CD14-positive monocyte (primary cell): ENCODE measurements around the gene EHD3. TPM values are rescaled to one million over a fixed set of nuclear protein-coding genes. Genes with fewer than 3 reads are reported as not detected.

Experiments used
- DNase-seq, 3 donors: peaks; one replicate each; pipeline ENCODE4 v3.0.0-alpha.2; 2011 to 2022
- H2AFZ ChIP-seq: 2 replicates; pipeline ENCODE4 v1.6.0; 2012; ENCODE audit warnings: mild to moderate bottlenecking, low read depth, low read length, inconsistent platforms; ENCODE audit not compliant: insufficient read depth, poor library complexity, severe bottlenecking
- H3K27ac ChIP-seq, 2 donors: 1 replicate in 1 of 2; 2 replicates in 1 of 2; pipeline ENCODE4 v1.5.1; 2012 to 2013; ENCODE audit warnings: low read length in 2 of 2, control low read depth in 1 of 2, inconsistent platforms in 1 of 2, low read depth in 1 of 2, mild to moderate bottlenecking in 1 of 2
- H3K27me3 ChIP-seq, 2 donors: one replicate each; pipeline versions ENCODE4 v1.6.0 to v1.6.1; 2011 to 2013; ENCODE audit warnings: low read length in 2 of 2; ENCODE audit not compliant: control insufficient read depth in 2 of 2, insufficient read depth in 2 of 2
- H3K36me3 ChIP-seq, 2 donors: replicated peaks in 1 of 2; 1 replicate in 1 of 2; 2 replicates in 1 of 2; pipeline versions ENCODE4 v1.5.1 to v1.6.1; 2012 to 2013; ENCODE audit warnings: low read length in 2 of 2, control low read depth in 1 of 2, inconsistent platforms in 1 of 2, mild to moderate bottlenecking in 1 of 2; ENCODE audit not compliant: insufficient read depth in 2 of 2, control insufficient read depth in 1 of 2
- H3K4me1 ChIP-seq, 2 donors: 1 replicate in 1 of 2; 2 replicates in 1 of 2; pipeline versions ENCODE4 v1.5.1 to v1.6.1; 2012 to 2013; ENCODE audit warnings: low read length in 2 of 2, control low read depth in 1 of 2, inconsistent platforms in 1 of 2, mild to moderate bottlenecking in 1 of 2, moderate library complexity in 1 of 2; ENCODE audit not compliant: insufficient read depth in 2 of 2, control insufficient read depth in 1 of 2
- H3K4me2 ChIP-seq: replicated peaks from 2 replicates; pipeline ENCODE3; 2012; ENCODE audit warnings: low read length, moderate library complexity, mild to moderate bottlenecking; ENCODE audit not compliant: poor library complexity, severe bottlenecking; ENCODE audit errors: extremely low read depth
- H3K4me3 ChIP-seq, 3 experiments: fragments of 200-600 bp in 1 of 3; sonication (generic) in 1 of 3; replicated peaks in 1 of 3; 1 replicate in 2 of 3; 2 replicates in 1 of 3; pipeline ENCODE4 v1.5.1; 2011 to 2013; ENCODE audit warnings: low read length in 3 of 3, mild to moderate bottlenecking in 3 of 3, control low read depth in 2 of 3, low read depth in 2 of 3, inconsistent platforms in 1 of 3, moderate library complexity in 1 of 3
- H3K79me2 ChIP-seq: 2 replicates; pipeline ENCODE4 v1.6.0; 2012; ENCODE audit warnings: mild to moderate bottlenecking, control low read depth, inconsistent platforms, low read length, moderate library complexity; ENCODE audit not compliant: insufficient read depth
- H3K9ac ChIP-seq: 2 replicates; pipeline ENCODE4 v1.6.0; 2017; ENCODE audit warnings: low read length, mild to moderate bottlenecking; ENCODE audit not compliant: insufficient read depth, poor library complexity, severe bottlenecking
- H3K9me3 ChIP-seq, 2 donors: replicated peaks in 1 of 2; 1 replicate in 1 of 2; 2 replicates in 1 of 2; pipeline versions ENCODE4 v1.5.1 to v1.6.1; 2012 to 2013; ENCODE audit warnings: low read length in 2 of 2, control low read depth in 1 of 2; ENCODE audit not compliant: control insufficient read depth in 1 of 2, insufficient read depth in 1 of 2
- H4K20me1 ChIP-seq: 2 replicates; pipeline ENCODE4 v1.6.0; 2012; ENCODE audit warnings: mild to moderate bottlenecking, low read length, control low read depth, moderate library complexity; ENCODE audit not compliant: insufficient read depth
- H3K27ac Mint-ChIP-seq, 7 donors: one replicate each; pipeline ENCODE4 v1.8.0; 2020; ENCODE audit warnings: mild to moderate bottlenecking in 7 of 7, mixed read lengths in 7 of 7, moderate library complexity in 6 of 7, inconsistent platforms in 2 of 7
- H3K27me3 Mint-ChIP-seq, 3 donors: one replicate each; pipeline ENCODE4 v1.8.0; 2021 to 2022; ENCODE audit warnings: low read depth in 3 of 3, mild to moderate bottlenecking in 3 of 3, mixed read lengths in 3 of 3, moderate library complexity in 3 of 3, inconsistent platforms in 1 of 3
- H3K36me3 Mint-ChIP-seq, 2 donors: one replicate each; pipeline ENCODE4 v1.8.0; 2020; ENCODE audit warnings: mixed read lengths in 2 of 2, inconsistent platforms in 1 of 2, mild to moderate bottlenecking in 1 of 2
- H3K4me1 Mint-ChIP-seq: one replicate; pipeline ENCODE4 v1.8.0; 2020; ENCODE audit warnings: mild to moderate bottlenecking, mixed read lengths
- H3K4me3 Mint-ChIP-seq, 2 donors: one replicate each; pipeline ENCODE4 v1.8.0; 2020; ENCODE audit warnings: mild to moderate bottlenecking in 2 of 2, mixed read lengths in 2 of 2, moderate library complexity in 1 of 2
- H3K9me3 Mint-ChIP-seq, 7 donors: one replicate each; pipeline ENCODE4 v1.8.0; 2020 to 2022; ENCODE audit warnings: mixed read lengths in 7 of 7, mild to moderate bottlenecking in 6 of 7, moderate library complexity in 6 of 7, inconsistent platforms in 2 of 7
- CTCF ChIP-seq: fragments of 200-600 bp; IDR thresholded peaks from one replicate; pipeline ENCODE4 v1.8.0; 2022; ENCODE audit warnings: antibody characterized with exemption, mild to moderate bottlenecking
- WGBS: methylation state at CpG from one replicate; pipeline ENCODE4 v1.1.5; 2013; ENCODE audit warnings: missing lambda C conversion rate; ENCODE audit not compliant: insufficient coverage; 5-methylcytosine and 5-hydroxymethylcytosine counted together
- intact Hi-C, 2 donors: fragments of 100-400 bp; cut with micrococcal nuclease; formaldehyde crosslinking; loops; one replicate each; pipeline versions ENCODE4 v1.15.0 to v1.15.1; 2023
- polyA plus RNA-seq, 3 donors: library from polyadenylated mRNA; depleted of rRNA in 1 of 3; unstranded in 2 of 3; stranded (reverse) in 1 of 3; fragments of 300-500 nt in 2 of 3; fragments of >200 nt in 1 of 3; fragmentation: Illumina TruSeq in 2 of 3; gene quantifications; 1 replicate in 2 of 3; 2 replicates in 1 of 3; pipeline ENCODE4 v1.2.3, GENCODE V29; 2012 to 2021

Gene EHD3
- polyA plus RNA-seq, 3 donors, result 1.1 to 1.5 (median 1.4) TPM

GRCh38 chr2:31300309-31300708 is 66.4 kb downstream of the EHD3 start:
- Histone ChIP-seq H3K79me2 (no peaks in the 10 kb centered on the region), H3K9ac (no peak overlapping the region), H3K4me2 (no peak overlapping the region), H3K27me3 (no peaks in the 10 kb centered on the region), H2AFZ (no peak overlapping the region), H3K27ac (no peak overlapping the region), H3K4me1 (no peaks in the 10 kb centered on the region), H3K9me3 (no peaks in the 10 kb centered on the region), H3K4me3 (no peak overlapping the region), H3K36me3 (no peaks in the 10 kb centered on the region), H4K20me1 (no peaks in the 10 kb centered on the region)
- Mint-ChIP-seq H3K4me3 (no peak overlapping the region), H3K36me3 (no peaks in the 10 kb centered on the region), H3K27ac (peak overlapping the region in 1 of 7 donors; percentile 18), H3K4me1 (peaks cover 4% of the 10 kb centered on the region), H3K9me3 (no peaks in the 10 kb centered on the region), H3K27me3 (peaks cover 0 to 5% (median 1%) of the 10 kb centered on the region in 3 donors)
- DNase-seq, result no peak
- intact Hi-C loops, result no loop called here
- no peak for TF ChIP-seq CTCF

- Histone ChIP-seq H3K9me3 (no peaks in the 10 kb centered on the region), H2AFZ (no peak overlapping the region), H3K4me1 (no peaks in the 10 kb centered on the region), H3K9ac (no peak overlapping the region), H3K4me2 (no peak overlapping the region), H3K79me2 (no peaks in the 10 kb centered on the region), H3K36me3 (no peaks in the 10 kb centered on the region), H4K20me1 (no peaks in the 10 kb centered on the region), H3K27me3 (no peaks in the 10 kb centered on the region), H3K27ac (no peak overlapping the region), H3K4me3 (no peak overlapping the region)
- Mint-ChIP-seq H3K36me3 (no peaks in the 10 kb centered on the region), H3K4me3 (no peak overlapping the region), H3K27ac (peak overlapping the region in 2 of 7 donors; percentile 39 to 49), H3K27me3 (peaks cover 0 to 5% (median 1%) of the 10 kb centered on the region in 3 donors), H3K4me1 (peaks cover 1% of the 10 kb centered on the region), H3K9me3 (peaks cover 0 to 4% (median 0%) of the 10 kb centered on the region in 7 donors)
- intact Hi-C loops, result no loop called here
- no peak for TF ChIP-seq CTCF
- DNase-seq, result no peak
- WGBS, result 87% methylated on average over 5 of the region's 9 CpGs
These were observed 69.1 kb downstream of the EHD3 start for GRCh38 chr2:31302940-31303563.
